AG04450 (cell line): ENCODE measurements around the gene VTI1B. TPM values are rescaled to one million over a fixed set of nuclear protein-coding genes. Genes with fewer than 3 reads are reported as not detected.
"Not testable (repeated sequence)": the region's sequence is repeated elsewhere in the genome, so short reads cannot be mapped to it uniquely, and the experiment has no call there.

ENCODE experiments used
- CTCF ChIA-PET: fragments of 300-600, 350-600 bp; formaldehyde crosslinking; extraction: SDS; loops from one replicate; lab custom pipeline; 2022; ENCODE audit warnings: antibody characterized with exemption, inconsistent platforms; lab: Charles Lee
- POLR2A ChIA-PET: fragments of 350-600 bp; formaldehyde crosslinking; extraction: SDS; loops from one replicate; lab custom pipeline; 2021; ENCODE audit warnings: antibody characterized with exemption, inconsistent platforms; lab: Yijun Ruan, JAX
- DNase-seq: peaks from one replicate; pipeline ENCODE4 v3.0.0-alpha.2; 2011; ENCODE audit warnings: low read depth, low spot score
- H3K27ac ChIP-seq: one replicate; pipeline ENCODE4 v1.5.1; 2012; ENCODE audit warnings: low read depth, low read length, control low read depth
- H3K27me3 ChIP-seq: one replicate; pipeline ENCODE4 v1.6.0; 2012; ENCODE audit warnings: low read length; ENCODE audit not compliant: control insufficient read depth, insufficient read depth
- H3K4me3 ChIP-seq: 2 replicates; pipeline ENCODE4 v1.5.1; 2011; ENCODE audit warnings: mild to moderate bottlenecking, low read depth, low read length, control low read depth
- H3K9me3 ChIP-seq: 2 replicates; pipeline ENCODE4 v1.5.1; 2012; ENCODE audit warnings: low read length; ENCODE audit not compliant: control insufficient read depth, insufficient read depth
- CTCF ChIP-seq: IDR thresholded peaks from 2 replicates; pipeline ENCODE4 v1.5.1; 2011; ENCODE audit warnings: low read depth, low read length, control low read depth, inconsistent platforms
- polyA plus RNA-seq: library from polyadenylated mRNA; depleted of rRNA; stranded (reverse); fragments of >200 nt; gene quantifications from 2 replicates; pipeline ENCODE4 v1.2.3, GENCODE V29; 2011

The VTI1B gene
- polyA plus RNA-seq, 1 experiment = 127 TPM

GRCh38 chr14:67627519-67627918 is 46.9 kb downstream of the VTI1B start:
- CTCF ChIA-PET = interaction anchor here (0.9 kb wide), 1 partner anchor 27 kb away, joined by 3 read pairs; the partner anchor contains the start of gene PIGH
- Histone ChIP-seq H3K9me3 (no peaks in the 10 kb centered on the region), H3K27me3 (no peaks in the 10 kb centered on the region), H3K4me3 (no peak overlapping the region), H3K27ac (no peak overlapping the region)
- POLR2A ChIA-PET = no interaction called here
- no peak for TF ChIP-seq CTCF
- DNase-seq = no peak

GRCh38 chr14:67626131-67626530 is 48.3 kb downstream of the VTI1B start:
- CTCF ChIA-PET = interaction anchor here (0.8 kb wide), 1 partner anchor 40 kb away, joined by 3 read pairs; no protein-coding TSS in a partner anchor
- H3K4me3 ChIP-seq, H3K27ac ChIP-seq, POLR2A ChIA-PET, H3K9me3 ChIP-seq, DNase-seq, H3K27me3 ChIP-seq: not testable (repeated sequence)

- no peak for TF ChIP-seq CTCF
- Histone ChIP-seq H3K9me3 (no peaks in the 10 kb centered on the region; the same call in 1 of the 2 replicates), H3K27me3 (no peaks in the 10 kb centered on the region), H3K4me3 (no peak overlapping the region), H3K27ac (no peak overlapping the region)
- CTCF ChIA-PET = interaction anchor here (0.8 to 1.7 kb wide), 6 partner anchors 23 to 196 kb away, joined by 3 to 19 read pairs (median 4); partner anchors contain the start of gene PIGH
- no peak for DNase-seq
- POLR2A ChIA-PET = no interaction called here
These were observed 51.3 kb downstream of the VTI1B start for GRCh38 chr14:67623114-67623513.

- POLR2A ChIA-PET = no interaction called here
These were observed 51.8 kb downstream of the VTI1B start for GRCh38 chr14:67622675-67623074.

GRCh38 chr14:67620217-67620785 is 54.1 kb downstream of the VTI1B start:
- Histone ChIP-seq H3K4me3 (peak overlapping the region; percentile 67), H3K9me3 (no peaks in the 10 kb centered on the region; the same call in 1 of the 2 replicates), H3K27me3 (no peaks in the 10 kb centered on the region), H3K27ac (no peak overlapping the region)
- DNase-seq = no peak
- no peak for TF ChIP-seq CTCF
- ChIA-PET CTCF (interaction anchor here (1.0 to 4.7 kb wide), 6 partner anchors 20 to 85 kb away, joined by 3 to 162 read pairs (median 4); partner anchors contain the start of genes PIGH and RDH12), POLR2A (interaction anchor here (1.0 to 2.5 kb wide), 2 partner anchors 20 to 75 kb away, joined by 3 to 8 read pairs; partner anchors contain the start of genes PIGH and RDH11)

More at GRCh38 chr14:67622675-67623074, 51.8 kb downstream of the VTI1B start:
- H3K27ac ChIP-seq = peak overlapping the region; percentile 42
- DNase-seq = no peak
- H3K4me3 ChIP-seq = no peak overlapping the region
- H3K9me3 ChIP-seq = no peaks in the 10 kb centered on the region; the same call in 1 of the 2 replicates
- H3K27me3 ChIP-seq = no peaks in the 10 kb centered on the region
- CTCF ChIA-PET = interaction anchor here (0.6 to 1.7 kb wide), 7 partner anchors 10 to 195 kb away, joined by 3 to 19 read pairs (median 4); partner anchors contain the start of gene PIGH
- TF ChIP-seq CTCF = no peak
